SK-N-SH (cell line): ENCODE measurements around the gene CHI3L2. TPM values are rescaled to one million over a fixed set of nuclear protein-coding genes. Genes with fewer than 3 reads are reported as not detected.

Experiments
- CTCF ChIA-PET: fragments of 300-600, 350-600 bp; formaldehyde crosslinking; extraction: SDS; loops from one replicate; lab custom pipeline; 2021; lab: Yijun Ruan, JAX
- POLR2A ChIA-PET: fragments of 350-600 bp; sonication (Branson Sonifier 250); formaldehyde crosslinking; extraction: SDS; loops from one replicate; lab custom pipeline; 2020; ENCODE audit warnings: antibody characterized with exemption, inconsistent platforms; lab: Yijun Ruan, JAX
- DNase-seq: peaks from one replicate; pipeline ENCODE4 v3.0.0; 2012
- H2AFZ ChIP-seq: fragments of 200-600 bp; sonication (generic); 2 replicates; pipeline ENCODE4 v1.8.1; 2016; ENCODE audit warnings: antibody characterized with exemption, mild to moderate bottlenecking, low read depth
- H3F3A ChIP-seq: fragments of 200-600 bp; sonication (generic); replicated peaks from 2 replicates; pipeline ENCODE3; 2016; ENCODE audit warnings: antibody characterized with exemption, mild to moderate bottlenecking; ENCODE audit not compliant: insufficient read depth
- H3K27ac ChIP-seq, 2 experiments: fragments of 200-500 bp in 1 of 2; fragments of 200-600 bp in 1 of 2; sonication (Bioruptor generic) in 1 of 2; sonication (generic), shearing (Covaris generic) in 1 of 2; 2 replicates each; pipeline versions ENCODE4 v1.5.1 to v1.6.1; 2014 to 2016; ENCODE audit warnings: low read depth in 2 of 2, inconsistent platforms in 1 of 2, low read length in 1 of 2, mild to moderate bottlenecking in 1 of 2, mixed read lengths in 1 of 2
- H3K27me3 ChIP-seq: fragments of 200-600 bp; sonication (generic), shearing (Covaris generic); 2 replicates; pipeline ENCODE4 v1.6.1; 2016; ENCODE audit warnings: mixed run types; ENCODE audit not compliant: insufficient read depth
- H3K36me3 ChIP-seq, 2 experiments: fragments of 200-500 bp in 1 of 2; fragments of 200-600 bp in 1 of 2; sonication (Bioruptor generic) in 1 of 2; sonication (generic) in 1 of 2; replicated peaks in 1 of 2; 2 replicates each; pipeline versions ENCODE3 to v1.5.1; 2014 to 2016; ENCODE audit warnings: low read length in 1 of 2, mild to moderate bottlenecking in 1 of 2; ENCODE audit not compliant: insufficient read depth in 2 of 2, control insufficient read depth in 1 of 2
- H3K4me1 ChIP-seq, 2 experiments: fragments of 200-500 bp in 1 of 2; fragments of 200-600 bp in 1 of 2; sonication (Bioruptor generic) in 1 of 2; sonication (generic), shearing (Covaris generic) in 1 of 2; 2 replicates each; pipeline versions ENCODE4 v1.5.1 to v1.6.1; 2014 to 2016; ENCODE audit warnings: low read depth in 1 of 2, low read length in 1 of 2, mixed run types in 1 of 2; ENCODE audit not compliant: insufficient read depth in 2 of 2, control insufficient read depth in 1 of 2
- H3K4me2 ChIP-seq: fragments of 200-600 bp; sonication (generic), shearing (Covaris generic); 2 replicates; pipeline ENCODE4 v1.6.1; 2017; ENCODE audit warnings: mixed run types
- H3K4me3 ChIP-seq, 2 experiments: fragments of 200-500 bp in 1 of 2; fragments of 200-600 bp in 1 of 2; sonication (Bioruptor generic) in 1 of 2; sonication (generic), shearing (Covaris generic) in 1 of 2; 2 replicates each; pipeline versions ENCODE4 v1.5.1 to v1.8.1; 2014 to 2016; ENCODE audit warnings: low read depth in 2 of 2, inconsistent platforms in 1 of 2, low read length in 1 of 2, mild to moderate bottlenecking in 1 of 2, mixed read lengths in 1 of 2, moderate library complexity in 1 of 2
- H3K79me2 ChIP-seq: fragments of 200-600 bp; sonication (generic); 2 replicates; pipeline ENCODE4 v1.8.1; 2017; ENCODE audit warnings: mild to moderate bottlenecking; ENCODE audit not compliant: insufficient read depth
- H3K9ac ChIP-seq: fragments of 200-600 bp; sonication (generic); 2 replicates; pipeline ENCODE4 v1.6.1; 2017; ENCODE audit warnings: mixed run types
- H3K9me2 ChIP-seq: fragments of 200-600 bp; sonication (generic); 2 replicates; pipeline ENCODE4 v1.6.1; 2017; ENCODE audit warnings: mixed run types
- H3K9me3 ChIP-seq: fragments of 200-600 bp; sonication (generic); 2 replicates; pipeline ENCODE4 v1.6.1; 2017; ENCODE audit warnings: mixed run types, mild to moderate bottlenecking, moderate library complexity
- H4K20me1 ChIP-seq: fragments of 200-600 bp; sonication (generic); 2 replicates; pipeline ENCODE4 v1.6.1; 2017; ENCODE audit warnings: mild to moderate bottlenecking, mixed run types; ENCODE audit not compliant: insufficient read depth
- EZH2phosphoT487 ChIP-seq: fragments of 200-600 bp; sonication (generic); IDR thresholded peaks from 2 replicates; pipeline ENCODE4 v1.6.1; 2017; ENCODE audit warnings: low read depth, mixed run types, mild to moderate bottlenecking, antibody characterized with exemption, moderate library complexity, borderline replicate concordance
- NFIC ChIP-seq: IDR thresholded peaks from 2 replicates; pipeline ENCODE4 v1.4.0; 2012; ENCODE audit warnings: borderline replicate concordance
- NRF1 ChIP-seq: IDR thresholded peaks from 2 replicates; pipeline ENCODE4 v1.6.1; 2012; ENCODE audit warnings: low read depth, mild to moderate bottlenecking, low read length
- TCF12 ChIP-seq: IDR thresholded peaks from 2 replicates; pipeline ENCODE4 v1.4.0; 2012
- ZBTB33 ChIP-seq: IDR thresholded peaks from 2 replicates; pipeline ENCODE4 v1.4.0; 2012; ENCODE audit warnings: low read depth, borderline replicate concordance
- WGBS: methylation state at CpG from one replicate; pipeline ENCODE4 v1.1.6; 2017; ENCODE audit warnings: low lambda C conversion rate; 5-methylcytosine and 5-hydroxymethylcytosine counted together
- polyA plus RNA-seq, 3 experiments: library from polyadenylated mRNA; depleted of rRNA; stranded (reverse); fragments of >200 nt; gene quantifications; 2 replicates each; pipeline ENCODE4 v1.2.3, GENCODE V29; 2012
- TF ChIP-seq, protein P1 (sequence below): IDR thresholded peaks from 2 replicates; pipeline ENCODE4 v1.6.1; 2012; ENCODE audit warnings: mild to moderate bottlenecking, low read depth, low read length, moderate library complexity

CHI3L2 gene
- polyA plus RNA-seq, 1 of the 3 experiments (the other 2 are of a cell fraction) = 0.92 TPM

DNA sequence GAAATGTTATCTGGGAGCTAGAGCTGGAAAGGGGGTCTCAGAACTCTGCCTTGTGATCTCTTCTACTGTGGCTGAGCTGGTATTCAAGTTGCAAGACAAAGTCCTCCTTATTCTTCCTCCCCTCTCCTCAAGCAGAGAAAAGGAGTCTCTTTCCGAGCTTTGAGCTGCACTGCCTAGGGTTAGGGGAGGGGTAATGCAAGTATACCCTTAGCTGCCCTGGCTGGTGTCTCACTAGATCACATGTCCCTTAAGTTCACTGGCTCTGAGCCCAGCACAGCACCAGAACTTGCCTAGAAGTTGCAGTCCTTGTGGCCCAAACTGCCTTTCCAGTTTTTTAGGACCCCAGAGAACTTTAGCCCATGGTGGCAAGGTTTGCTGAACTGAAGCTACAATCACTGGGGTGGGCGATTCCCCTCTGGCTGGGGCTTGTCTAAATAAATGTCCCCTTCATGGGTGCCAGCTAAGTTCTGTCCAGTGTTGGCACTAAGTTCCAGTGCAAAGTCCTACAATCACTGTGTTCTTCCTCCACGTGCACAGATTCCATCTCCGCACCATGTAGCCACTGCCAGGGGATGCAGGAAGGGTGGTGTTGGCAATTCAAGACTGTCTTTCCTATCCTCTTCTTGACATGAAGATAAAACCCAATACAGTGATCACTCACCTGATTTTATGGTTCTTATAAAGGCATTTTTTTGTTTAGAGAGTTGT is 40.4 kb downstream of the CHI3L2 start (continued):
- TF ChIP-seq NFIC (no peak), EZH2phosphoT487 (no peak), TCF12 (no peak)

DNA sequence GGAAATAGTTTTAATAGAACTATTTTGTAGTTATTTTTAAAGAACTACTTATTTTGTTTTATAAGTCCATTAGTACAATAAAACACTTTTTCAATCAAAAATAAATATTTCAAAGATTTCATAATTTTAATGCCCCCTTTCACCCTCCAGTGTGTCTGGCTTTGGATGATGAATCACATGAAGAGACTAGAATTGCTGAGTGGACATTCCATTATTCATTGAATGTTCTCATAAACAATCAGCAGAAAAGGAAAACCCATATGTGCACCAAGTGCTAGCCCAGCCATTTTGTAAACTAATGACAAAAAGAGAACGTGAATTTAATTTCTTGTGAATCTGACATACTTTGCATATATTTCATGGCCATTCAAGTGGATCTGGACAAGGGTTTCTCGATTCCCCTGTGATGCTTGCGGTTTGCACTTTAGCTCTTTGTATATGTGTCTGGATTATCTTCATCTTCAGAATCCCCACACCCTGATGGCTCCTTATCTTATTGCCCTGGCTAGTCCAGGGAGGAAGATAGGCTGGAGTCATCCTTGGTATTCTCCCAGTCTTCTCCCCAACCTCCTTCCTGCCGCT is 42.4 kb downstream of the CHI3L2 start:
- Histone ChIP-seq H3K79me2 (no peaks in the 10 kb centered on the region), H3F3A (no peaks in the 10 kb centered on the region), H3K36me3 (no peaks in the 10 kb centered on the region), H2AFZ (no peak overlapping the region), H3K9me3 (no peaks in the 10 kb centered on the region), H3K4me2 (no peak overlapping the region), H3K4me1 (no peaks in the 10 kb centered on the region; a peak in 1 of 4 replicates), H3K9ac (no peak overlapping the region), H3K27ac (no peak overlapping the region), H3K4me3 (no peak overlapping the region), H4K20me1 (no peaks in the 10 kb centered on the region), H3K9me2 (no peaks in the 10 kb centered on the region), H3K27me3 (peaks cover 24% of the 10 kb centered on the region; the same call in 1 of the 2 replicates)
- POLR2A ChIA-PET = no interaction called here
- CTCF ChIA-PET = no interaction called here
- TF ChIP-seq ZBTB33 (no peak), EZH2phosphoT487 (peak; percentile 33; the same call in 1 of the 2 replicates), NRF1 (no peak)
- TF ChIP-seq, protein P1, sequence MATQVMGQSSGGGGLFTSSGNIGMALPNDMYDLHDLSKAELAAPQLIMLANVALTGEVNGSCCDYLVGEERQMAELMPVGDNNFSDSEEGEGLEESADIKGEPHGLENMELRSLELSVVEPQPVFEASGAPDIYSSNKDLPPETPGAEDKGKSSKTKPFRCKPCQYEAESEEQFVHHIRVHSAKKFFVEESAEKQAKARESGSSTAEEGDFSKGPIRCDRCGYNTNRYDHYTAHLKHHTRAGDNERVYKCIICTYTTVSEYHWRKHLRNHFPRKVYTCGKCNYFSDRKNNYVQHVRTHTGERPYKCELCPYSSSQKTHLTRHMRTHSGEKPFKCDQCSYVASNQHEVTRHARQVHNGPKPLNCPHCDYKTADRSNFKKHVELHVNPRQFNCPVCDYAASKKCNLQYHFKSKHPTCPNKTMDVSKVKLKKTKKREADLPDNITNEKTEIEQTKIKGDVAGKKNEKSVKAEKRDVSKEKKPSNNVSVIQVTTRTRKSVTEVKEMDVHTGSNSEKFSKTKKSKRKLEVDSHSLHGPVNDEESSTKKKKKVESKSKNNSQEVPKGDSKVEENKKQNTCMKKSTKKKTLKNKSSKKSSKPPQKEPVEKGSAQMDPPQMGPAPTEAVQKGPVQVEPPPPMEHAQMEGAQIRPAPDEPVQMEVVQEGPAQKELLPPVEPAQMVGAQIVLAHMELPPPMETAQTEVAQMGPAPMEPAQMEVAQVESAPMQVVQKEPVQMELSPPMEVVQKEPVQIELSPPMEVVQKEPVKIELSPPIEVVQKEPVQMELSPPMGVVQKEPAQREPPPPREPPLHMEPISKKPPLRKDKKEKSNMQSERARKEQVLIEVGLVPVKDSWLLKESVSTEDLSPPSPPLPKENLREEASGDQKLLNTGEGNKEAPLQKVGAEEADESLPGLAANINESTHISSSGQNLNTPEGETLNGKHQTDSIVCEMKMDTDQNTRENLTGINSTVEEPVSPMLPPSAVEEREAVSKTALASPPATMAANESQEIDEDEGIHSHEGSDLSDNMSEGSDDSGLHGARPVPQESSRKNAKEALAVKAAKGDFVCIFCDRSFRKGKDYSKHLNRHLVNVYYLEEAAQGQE = no peak
- 32% methylated on average over 4 of the region's 4 CpGs for WGBS
- peak; percentile 4 for DNase-seq
